Keratinocyte (primary cell): ENCODE data around the gene TNFSF9. TPM values are rescaled to one million over a fixed set of nuclear protein-coding genes. Genes with fewer than 3 reads are reported as not detected.

Source experiments
- DNase-seq: peaks from one replicate; pipeline ENCODE4 v3.0.0-alpha.2; 2011; ENCODE audit warnings: low read depth, missing footprints, low spot score
- FAIRE-seq: peaks from 2 replicates; lab custom pipeline; 2011; peaks lifted over from hg19 to GRCh38; lab: Jason Lieb, UNC
- H2AFZ ChIP-seq: 2 replicates; pipeline ENCODE4 v1.6.0; 2012; ENCODE audit warnings: low read length, control low read depth, inconsistent platforms; ENCODE audit not compliant: control insufficient read depth
- H3K27ac ChIP-seq: 2 replicates; pipeline ENCODE4 v1.5.1; 2011; ENCODE audit warnings: low read length; ENCODE audit not compliant: control insufficient read depth, insufficient read depth
- H3K27me3 ChIP-seq: 3 replicates; pipeline ENCODE4 v1.6.0; 2011; ENCODE audit warnings: low read length; ENCODE audit not compliant: control insufficient read depth, insufficient read depth; ENCODE audit errors: extremely low read depth
- H3K36me3 ChIP-seq, 2 experiments: 2 replicates in 1 of 2; 3 replicates in 1 of 2; pipeline ENCODE4 v1.5.1; 2011; ENCODE audit warnings: low read length in 2 of 2, mild to moderate bottlenecking in 1 of 2; ENCODE audit not compliant: control insufficient read depth in 2 of 2, insufficient read depth in 2 of 2; ENCODE audit errors: extremely low read depth in 1 of 2
- H3K4me1 ChIP-seq: 3 replicates; pipeline ENCODE4 v1.5.1; 2011; ENCODE audit warnings: low read length; ENCODE audit not compliant: control insufficient read depth, insufficient read depth; ENCODE audit errors: extremely low read depth
- H3K4me2 ChIP-seq: 3 replicates; pipeline ENCODE4 v1.6.0; 2011; ENCODE audit warnings: low read depth, low read length; ENCODE audit not compliant: control insufficient read depth, insufficient read depth; ENCODE audit errors: extremely low read depth
- H3K4me3 ChIP-seq, 3 experiments: fragments of 200-600 bp in 1 of 3; sonication (generic) in 1 of 3; 2 replicates in 2 of 3; 3 replicates in 1 of 3; pipeline ENCODE4 v1.5.1; 2011 to 2016; ENCODE audit warnings: low read length in 3 of 3, mild to moderate bottlenecking in 3 of 3, control low read depth in 2 of 3, inconsistent platforms in 1 of 3, low read depth in 1 of 3, mixed read lengths in 1 of 3, mixed run types in 1 of 3, moderate library complexity in 1 of 3; ENCODE audit not compliant: control insufficient read depth in 2 of 3, insufficient read depth in 2 of 3; ENCODE audit errors: extremely low read depth in 1 of 3
- H3K79me2 ChIP-seq: 2 replicates; pipeline ENCODE4 v1.6.0; 2012; ENCODE audit warnings: low read length; ENCODE audit not compliant: control insufficient read depth, insufficient read depth
- H3K9ac ChIP-seq: 3 replicates; pipeline ENCODE4 v1.6.0; 2011; ENCODE audit warnings: low read length; ENCODE audit not compliant: control insufficient read depth, insufficient read depth; ENCODE audit errors: extremely low read depth
- H3K9me1 ChIP-seq: 3 replicates; pipeline ENCODE4 v1.6.0; 2011; ENCODE audit warnings: low read length; ENCODE audit not compliant: control insufficient read depth, insufficient read depth; ENCODE audit errors: extremely low read depth
- H3K9me3 ChIP-seq: 2 replicates; pipeline ENCODE4 v1.5.1; 2012; ENCODE audit warnings: low read depth, low read length; ENCODE audit not compliant: control insufficient read depth
- H4K20me1 ChIP-seq: 3 replicates; pipeline ENCODE4 v1.6.0; 2011; ENCODE audit warnings: low read length; ENCODE audit not compliant: control insufficient read depth, insufficient read depth; ENCODE audit errors: extremely low read depth
- EZH2 ChIP-seq: IDR thresholded peaks from one replicate; pipeline ENCODE4 v1.6.1; 2012; ENCODE audit warnings: inconsistent platforms, mild to moderate bottlenecking, low read length, moderate library complexity
- dilution Hi-C: fragments of 300-500 bp; cut with MboI; formaldehyde crosslinking; loops from one replicate; pipeline ENCODE4 v1.7.0; 2020; ENCODE audit warnings: low sequenced_read_pairs; ENCODE audit not compliant: extremely low pct_ligation_motif_present
- polyA plus RNA-seq, 5 experiments: library from polyadenylated mRNA; depleted of rRNA in 3 of 5; stranded (reverse) in 3 of 5; stranded (forward) in 1 of 5; unstranded in 1 of 5; fragments of >200 nt; gene quantifications; 1 replicate in 1 of 5; 2 replicates in 3 of 5; 3 replicates in 1 of 5; pipeline versions ENCODE4 v1.2.1 to v1.2.3, GENCODE V29; 2011 to 2012; ENCODE audit warnings: missing spikeins in 2 of 5, low read depth in 1 of 5, low replicate concordance in 1 of 5
- TF ChIP-seq, protein P1 (sequence below), 3 experiments: IDR thresholded peaks in 1 of 3; conservative IDR thresholded peaks in 1 of 3; optimal IDR thresholded peaks in 1 of 3; 2 replicates in 2 of 3; 3 replicates in 1 of 3; pipeline versions ENCODE3 to v1.5.1; 2011; ENCODE audit warnings: low read length in 3 of 3, mild to moderate bottlenecking in 3 of 3, moderate library complexity in 2 of 3, control low read depth in 1 of 3, inconsistent platforms in 1 of 3; ENCODE audit not compliant: insufficient read depth in 2 of 3; ENCODE audit errors: extremely low read depth in 1 of 3

Gene TNFSF9
- polyA plus RNA-seq, 1 donor (not counting 4 experiments of a cell fraction or from before 2014, with no cell fraction given), result 12.3 TPM

DNA sequence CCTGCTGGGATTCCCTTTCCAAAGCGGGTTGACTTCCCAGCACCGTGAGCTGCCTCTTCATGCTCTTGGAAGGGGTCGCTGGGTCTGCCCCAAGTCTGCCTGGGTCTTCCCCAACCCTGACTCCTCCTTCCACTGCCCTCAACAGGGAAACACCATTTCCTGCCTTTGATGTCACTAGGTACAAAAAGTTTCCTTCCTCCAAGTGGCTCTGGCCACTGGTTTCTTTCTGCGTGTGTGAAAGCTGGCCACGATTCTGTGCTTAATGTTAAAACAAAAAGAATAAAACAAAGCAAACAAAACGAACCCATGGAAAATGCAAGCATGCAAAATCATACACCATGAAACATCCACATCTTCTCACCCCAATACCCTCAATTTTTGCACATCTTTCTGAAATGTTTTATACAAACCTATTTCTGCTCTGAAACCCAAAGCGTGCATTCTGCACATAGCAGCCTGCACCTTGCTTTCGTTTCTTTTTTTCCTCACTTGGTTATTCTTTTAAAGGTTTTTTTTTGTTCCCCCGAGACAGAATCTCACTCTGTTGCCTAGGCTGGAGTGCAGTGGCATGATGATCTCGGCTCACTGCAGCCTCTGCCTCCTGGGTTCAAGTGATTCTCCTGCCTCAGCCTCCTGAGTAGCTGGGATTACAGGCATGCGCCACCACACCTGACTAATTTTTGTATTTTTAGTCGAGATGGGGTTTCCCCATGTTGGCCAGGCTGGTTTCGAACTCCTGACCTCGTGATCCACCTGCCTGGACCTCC, 12.5 kb upstream of the TNFSF9 start:
- dilution Hi-C loops, result no loop called here
- Histone ChIP-seq H4K20me1 (no peaks in the 10 kb centered on the region), H3K36me3 (no peaks in the 10 kb centered on the region), H3K4me1 (peaks cover 7% of the 10 kb centered on the region), H3K9me1 (no peaks in the 10 kb centered on the region), H2AFZ (no peak overlapping the region), H3K27me3 (no peaks in the 10 kb centered on the region), H3K9me3 (no peaks in the 10 kb centered on the region), H3K4me3 (no peak overlapping the region), H3K4me2 (no peak overlapping the region), H3K79me2 (no peaks in the 10 kb centered on the region), H3K27ac (no peak overlapping the region), H3K9ac (no peak overlapping the region)
- DNase-seq (no peak), FAIRE-seq (no peak)
- no peak for TF ChIP-seq EZH2
- TF ChIP-seq, protein P1, sequence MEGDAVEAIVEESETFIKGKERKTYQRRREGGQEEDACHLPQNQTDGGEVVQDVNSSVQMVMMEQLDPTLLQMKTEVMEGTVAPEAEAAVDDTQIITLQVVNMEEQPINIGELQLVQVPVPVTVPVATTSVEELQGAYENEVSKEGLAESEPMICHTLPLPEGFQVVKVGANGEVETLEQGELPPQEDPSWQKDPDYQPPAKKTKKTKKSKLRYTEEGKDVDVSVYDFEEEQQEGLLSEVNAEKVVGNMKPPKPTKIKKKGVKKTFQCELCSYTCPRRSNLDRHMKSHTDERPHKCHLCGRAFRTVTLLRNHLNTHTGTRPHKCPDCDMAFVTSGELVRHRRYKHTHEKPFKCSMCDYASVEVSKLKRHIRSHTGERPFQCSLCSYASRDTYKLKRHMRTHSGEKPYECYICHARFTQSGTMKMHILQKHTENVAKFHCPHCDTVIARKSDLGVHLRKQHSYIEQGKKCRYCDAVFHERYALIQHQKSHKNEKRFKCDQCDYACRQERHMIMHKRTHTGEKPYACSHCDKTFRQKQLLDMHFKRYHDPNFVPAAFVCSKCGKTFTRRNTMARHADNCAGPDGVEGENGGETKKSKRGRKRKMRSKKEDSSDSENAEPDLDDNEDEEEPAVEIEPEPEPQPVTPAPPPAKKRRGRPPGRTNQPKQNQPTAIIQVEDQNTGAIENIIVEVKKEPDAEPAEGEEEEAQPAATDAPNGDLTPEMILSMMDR (optimal IDR thresholded peaks at IDR 0.05 in 1 of 3, IDR thresholded peaks at IDR 0.05 in 1 of 3, conservative IDR thresholded peaks at IDR 0.05 in 1 of 3; ENCODE audit: extremely low read depth in 1 of 3, insufficient read depth in 2 of 3, low read length in 3 of 3), result no peak

DNA sequence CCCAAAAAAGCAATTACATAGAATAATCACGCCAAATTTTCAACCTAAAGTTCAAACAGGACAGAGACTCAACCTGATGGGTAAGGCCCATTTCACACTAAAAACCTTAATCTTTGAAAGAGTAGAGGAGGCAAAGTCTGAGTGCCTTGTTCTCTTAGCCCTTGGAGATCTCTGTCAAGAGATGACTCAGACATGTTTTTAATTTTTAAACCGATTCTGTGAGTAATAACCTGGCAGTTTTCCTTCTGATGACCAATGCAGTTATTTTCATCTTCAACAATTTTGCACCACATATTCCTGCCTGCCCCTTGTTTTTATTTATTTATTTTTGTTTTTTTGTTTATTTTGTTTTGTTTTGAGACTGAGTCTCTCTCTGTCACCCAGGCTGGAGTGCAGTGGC, 11.5 kb upstream of the TNFSF9 start:
- no peaks in the 10 kb centered on the region for H4K20me1 ChIP-seq
- H3K9ac ChIP-seq, result no peak overlapping the region
- H3K27me3 ChIP-seq, result no peaks in the 10 kb centered on the region
- no peak overlapping the region for H3K4me2 ChIP-seq
- H3K9me3 ChIP-seq, result no peaks in the 10 kb centered on the region
- no peak overlapping the region for H3K27ac ChIP-seq
- peaks cover 7% of the 10 kb centered on the region for H3K4me1 ChIP-seq
- dilution Hi-C loops, result no loop called here
- no peaks in the 10 kb centered on the region for H3K9me1 ChIP-seq
- H2AFZ ChIP-seq, result no peak overlapping the region
- no peaks in the 10 kb centered on the region for H3K36me3 ChIP-seq
- TF ChIP-seq, protein P1 (optimal IDR thresholded peaks at IDR 0.05 in 1 of 3, IDR thresholded peaks at IDR 0.05 in 1 of 3, conservative IDR thresholded peaks at IDR 0.05 in 1 of 3; ENCODE audit: extremely low read depth in 1 of 3, insufficient read depth in 2 of 3, low read length in 3 of 3), result no peak
- TF ChIP-seq EZH2, result no peak
- no peak for DNase-seq
- FAIRE-seq, result peak; percentile 55
- no peak overlapping the region for H3K4me3 ChIP-seq
- H3K79me2 ChIP-seq, result no peaks in the 10 kb centered on the region
